Measurements from ENCODE around the gene LITAF.

Gene LITAF

GRCh38 chr16:11612665-11613025, 25.9 kb upstream of the LITAF start:
- no peaks in the 10 kb centered on the region for H3K9me3 ChIP-seq
- DNase-seq = no peak
- TF ChIP-seq CTCF (IDR thresholded peaks at IDR 0.05; ENCODE audit: low read depth, low read length) = no peak
- no peaks in the 10 kb centered on the region for H3K4me1 ChIP-seq
- no peaks in the 10 kb centered on the region for H3K36me3 ChIP-seq
- H3K4me3 ChIP-seq (ENCODE audit: low read depth, low read length) = no peak overlapping the region
- no peaks in the 10 kb centered on the region for H3K27me3 ChIP-seq

- no peak for TF ChIP-seq CTCF (IDR thresholded peaks at IDR 0.05; ENCODE audit: low read depth, low read length)
- Histone ChIP-seq H3K4me1 (no peaks in the 10 kb centered on the region), H3K36me3 (no peaks in the 10 kb centered on the region), H3K4me3 (ENCODE audit: low read depth, low read length) (no peak overlapping the region), H3K9me3 (no peaks in the 10 kb centered on the region), H3K27me3 (no peaks in the 10 kb centered on the region)
- no peak for DNase-seq
Measured at GRCh38 chr16:11611871-11612664, 25.3 kb upstream of the LITAF start.

- H3K36me3 ChIP-seq = no peaks in the 10 kb centered on the region
- no peaks in the 10 kb centered on the region for H3K4me1 ChIP-seq
- H3K9me3 ChIP-seq = no peaks in the 10 kb centered on the region
- no peak overlapping the region for H3K4me3 ChIP-seq (ENCODE audit: low read depth, low read length)
- no peaks in the 10 kb centered on the region for H3K27me3 ChIP-seq
- DNase-seq = no peak
- TF ChIP-seq CTCF (IDR thresholded peaks at IDR 0.05; ENCODE audit: low read depth, low read length) = no peak
Measured at GRCh38 chr16:11610580-11610979, 23.9 kb upstream of the LITAF start.

GRCh38 chr16:11610121-11610505, 23.4 kb upstream of the LITAF start:
- DNase-seq = no peak
- Histone ChIP-seq H3K36me3 (no peaks in the 10 kb centered on the region), H3K27me3 (no peaks in the 10 kb centered on the region), H3K9me3 (no peaks in the 10 kb centered on the region), H3K4me1 (no peaks in the 10 kb centered on the region), H3K4me3 (ENCODE audit: low read depth, low read length) (no peak overlapping the region)
- TF ChIP-seq CTCF (IDR thresholded peaks at IDR 0.05; ENCODE audit: low read depth, low read length) = no peak

- no peak for TF ChIP-seq CTCF (IDR thresholded peaks at IDR 0.05; ENCODE audit: low read depth, low read length)
- Histone ChIP-seq H3K27me3 (no peaks in the 10 kb centered on the region), H3K4me3 (ENCODE audit: low read depth, low read length) (no peak overlapping the region), H3K9me3 (no peaks in the 10 kb centered on the region), H3K4me1 (no peaks in the 10 kb centered on the region), H3K36me3 (no peaks in the 10 kb centered on the region)
- DNase-seq = no peak
Measured at GRCh38 chr16:11609474-11610120, 22.9 kb upstream of the LITAF start.

GRCh38 chr16:11605891-11606290, 19.2 kb upstream of the LITAF start:
- Histone ChIP-seq H3K27me3 (no peaks in the 10 kb centered on the region), H3K4me3 (ENCODE audit: low read depth, low read length) (no peak overlapping the region), H3K4me1 (no peaks in the 10 kb centered on the region), H3K36me3 (no peaks in the 10 kb centered on the region), H3K9me3 (no peaks in the 10 kb centered on the region)
- no peak for TF ChIP-seq CTCF (IDR thresholded peaks at IDR 0.05; ENCODE audit: low read depth, low read length)
- DNase-seq = no peak

All from BE2C (cell line).